HCT116 (cell line): ENCODE data around the gene ERBB4.

ENCODE experiments used
- POLR2A ChIP-seq: IDR thresholded peaks from 2 replicates; pipeline ENCODE4 v1.7.0; 2011; ENCODE audit warnings: borderline replicate concordance; ENCODE audit not compliant: insufficient read depth, insufficient read length; ENCODE audit errors: extremely low read depth
- TF ChIP-seq, protein P1 (sequence below), 3 experiments: fragments of 200-600 bp in 1 of 3; sonication (generic) in 1 of 3; IDR thresholded peaks in 2 of 3; conservative IDR thresholded peaks in 1 of 3; 2 replicates each; pipeline ENCODE4 v1.5.1; 2012 to 2017; ENCODE audit warnings: low read depth in 2 of 3, low read length in 2 of 3, antibody characterized with exemption in 1 of 3, borderline replicate concordance in 1 of 3, control low read depth in 1 of 3, mild to moderate bottlenecking in 1 of 3, mixed read lengths in 1 of 3, mixed run types in 1 of 3, moderate library complexity in 1 of 3; ENCODE audit not compliant: insufficient read depth in 1 of 3

- TF ChIP-seq POLR2A = no peak
- TF ChIP-seq, protein P1, sequence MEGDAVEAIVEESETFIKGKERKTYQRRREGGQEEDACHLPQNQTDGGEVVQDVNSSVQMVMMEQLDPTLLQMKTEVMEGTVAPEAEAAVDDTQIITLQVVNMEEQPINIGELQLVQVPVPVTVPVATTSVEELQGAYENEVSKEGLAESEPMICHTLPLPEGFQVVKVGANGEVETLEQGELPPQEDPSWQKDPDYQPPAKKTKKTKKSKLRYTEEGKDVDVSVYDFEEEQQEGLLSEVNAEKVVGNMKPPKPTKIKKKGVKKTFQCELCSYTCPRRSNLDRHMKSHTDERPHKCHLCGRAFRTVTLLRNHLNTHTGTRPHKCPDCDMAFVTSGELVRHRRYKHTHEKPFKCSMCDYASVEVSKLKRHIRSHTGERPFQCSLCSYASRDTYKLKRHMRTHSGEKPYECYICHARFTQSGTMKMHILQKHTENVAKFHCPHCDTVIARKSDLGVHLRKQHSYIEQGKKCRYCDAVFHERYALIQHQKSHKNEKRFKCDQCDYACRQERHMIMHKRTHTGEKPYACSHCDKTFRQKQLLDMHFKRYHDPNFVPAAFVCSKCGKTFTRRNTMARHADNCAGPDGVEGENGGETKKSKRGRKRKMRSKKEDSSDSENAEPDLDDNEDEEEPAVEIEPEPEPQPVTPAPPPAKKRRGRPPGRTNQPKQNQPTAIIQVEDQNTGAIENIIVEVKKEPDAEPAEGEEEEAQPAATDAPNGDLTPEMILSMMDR (IDR thresholded peaks at IDR 0.05 in 2 of 3, conservative IDR thresholded peaks at IDR 0.05 in 1 of 3; ENCODE audit: borderline replicate concordance in 1 of 3, insufficient read depth in 1 of 3, low read depth in 2 of 3, low read length in 2 of 3) = peak; percentile 28 to 45 (median 40); a peak in 4 of 6 replicates
Observed at GRCh38 chr2:212520340-212520739, 18.3 kb downstream of the ERBB4 start.
